Globus pallidus (tissue), 1 donor: Measurements from ENCODE around the gene EPDR1.

ENCODE experiments used
- DNase-seq: peaks from one replicate; pipeline ENCODE4 v3.0.0-alpha.2; 2015; ENCODE audit warnings: low spot score

The EPDR1 gene

DNA sequence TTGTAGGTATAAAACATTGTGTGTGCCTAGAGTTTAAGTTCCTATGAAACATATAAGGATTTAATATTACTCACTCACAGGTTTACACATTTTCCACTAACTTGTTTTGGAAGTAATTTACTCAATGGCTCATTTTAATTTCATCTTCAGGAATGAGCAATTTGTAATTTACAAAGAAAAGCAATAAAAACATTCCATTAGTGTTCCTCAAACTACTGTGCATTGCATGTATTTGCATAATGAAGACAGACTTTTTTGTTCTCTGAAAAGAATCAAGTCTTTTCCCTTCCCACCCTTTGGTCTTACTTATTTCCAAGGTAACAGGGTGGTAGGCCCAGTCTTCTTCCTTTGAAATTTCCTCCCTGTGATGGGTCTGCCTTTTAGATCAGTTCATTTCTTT lies 61.2 kb downstream of the EPDR1 start:
- no peak for DNase-seq

DNA sequence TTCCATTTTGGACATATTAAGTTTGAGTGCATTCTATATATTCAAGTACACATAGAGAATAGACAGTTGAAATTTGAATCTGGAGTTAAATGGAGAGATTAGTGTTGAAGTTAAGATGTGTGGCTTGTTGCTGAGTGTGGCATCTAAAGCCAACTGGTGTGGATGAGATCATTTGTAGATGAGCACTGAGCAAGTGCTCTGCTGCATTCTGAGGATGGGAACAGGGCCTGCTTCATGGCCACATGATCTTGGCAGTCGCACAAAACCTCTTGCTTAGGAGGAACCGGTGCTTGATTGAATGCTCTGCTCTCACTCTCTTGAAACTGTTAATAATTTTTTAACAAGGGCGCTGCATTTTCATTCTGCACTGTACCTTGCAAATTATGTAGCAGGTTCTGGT lies 62.0 kb downstream of the EPDR1 start:
- DNase-seq = no peak

GRCh38 chr7:37984750-37985390 lies 64.4 kb downstream of the EPDR1 start:
- no peak for DNase-seq

- DNase-seq = no peak
These were observed 66.5 kb downstream of the EPDR1 start for GRCh38 chr7:37986908-37987330.

- no peak for DNase-seq
These were observed 67.3 kb downstream of the EPDR1 start for GRCh38 chr7:37987732-37988131.

GRCh38 chr7:37988721-37989650 lies 68.5 kb downstream of the EPDR1 start:
- no peak for DNase-seq

GRCh38 chr7:37990337-37990736 lies 69.9 kb downstream of the EPDR1 start:
- no peak for DNase-seq

- DNase-seq = no peak
These were observed 72.6 kb downstream of the EPDR1 start for GRCh38 chr7:37993060-37993501.

DNA sequence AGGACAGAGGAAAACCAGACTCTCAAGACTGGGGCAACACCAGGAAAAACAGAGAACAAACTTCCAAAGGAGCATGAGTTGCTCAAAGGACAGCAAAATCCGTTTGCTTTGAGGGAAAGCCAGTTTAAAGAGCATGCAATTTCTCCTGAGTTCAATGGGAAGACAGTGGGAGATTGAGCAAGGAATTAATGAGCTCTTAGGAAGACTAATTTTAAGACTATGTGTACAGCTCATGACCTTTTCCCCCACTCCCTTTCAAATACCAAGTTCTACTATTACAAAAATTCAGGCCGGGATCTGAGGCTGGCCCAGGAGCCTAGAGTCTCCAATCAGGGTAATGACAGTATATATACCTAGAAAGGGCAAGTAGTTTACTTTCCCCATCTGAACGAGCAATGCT lies 79.2 kb downstream of the EPDR1 start:
- no peak for DNase-seq

GRCh38 chr7:38000272-38000671 lies 79.8 kb downstream of the EPDR1 start:
- DNase-seq = no peak
